H1 (cell line): Measurements from ENCODE around the gene OR2V1. TPM values are rescaled to one million over a fixed set of nuclear protein-coding genes. Genes with fewer than 3 reads are reported as not detected.
A peak's percentile ranks its signal among the peaks of the same experiment; 100 is the strongest.

Experiments used
- CTCF ChIA-PET: fragments of 300-600 bp; sonication (Branson Sonifier 250); formaldehyde crosslinking; loops from one replicate; lab custom pipeline; 2021; ENCODE audit not compliant: partially characterized antibody; lab: Charles Lee
- POLR2A ChIA-PET: fragments of 300-600 bp; sonication (Branson Sonifier 250); formaldehyde crosslinking; loops from one replicate; lab custom pipeline; 2021; ENCODE audit warnings: inconsistent platforms; ENCODE audit not compliant: partially characterized antibody; lab: Charles Lee
- DNase-seq, 2 experiments: peaks; one replicate each; pipeline versions ENCODE4 v3.0.0 to v3.0.0-alpha.2; 2010 to 2022; ENCODE audit warnings: low spot score in 2 of 2, low read depth in 1 of 2, mixed read lengths in 1 of 2
- FAIRE-seq: peaks from 2 replicates; lab custom pipeline; 2011; peaks lifted over from hg19 to GRCh38; lab: Jason Lieb, UNC
- H2AFZ ChIP-seq: 2 replicates; pipeline ENCODE4 v1.8.1; 2012; ENCODE audit warnings: low read length, inconsistent platforms
- H2AK5ac ChIP-seq: 2 replicates; pipeline ENCODE4 v1.6.1; 2013; ENCODE audit warnings: low read depth, low read length
- H2BK120ac ChIP-seq: replicated peaks from 2 replicates; pipeline ENCODE3; 2013; ENCODE audit warnings: low read depth, low read length, inconsistent platforms
- H2BK12ac ChIP-seq: 2 replicates; pipeline ENCODE4 v1.6.1; 2013; ENCODE audit warnings: low read depth, low read length
- H2BK15ac ChIP-seq: 2 replicates; pipeline ENCODE4 v1.6.1; 2013; ENCODE audit warnings: low read length
- H2BK20ac ChIP-seq: 2 replicates; pipeline ENCODE4 v1.6.1; 2013; ENCODE audit warnings: low read length
- H2BK5ac ChIP-seq: 2 replicates; pipeline ENCODE4 v1.6.1; 2013; ENCODE audit warnings: low read depth, low read length
- H3K14ac ChIP-seq: 2 replicates; pipeline ENCODE4 v1.6.1; 2013; ENCODE audit warnings: inconsistent platforms; ENCODE audit not compliant: insufficient read length
- H3K18ac ChIP-seq: 2 replicates; pipeline ENCODE4 v1.6.1; 2013; ENCODE audit warnings: low read length; ENCODE audit errors: extremely low read depth
- H3K23ac ChIP-seq: 2 replicates; pipeline ENCODE4 v1.6.1; 2013; ENCODE audit warnings: inconsistent platforms; ENCODE audit not compliant: insufficient read length
- H3K23me2 ChIP-seq: 2 replicates; pipeline ENCODE4 v1.6.1; 2013; ENCODE audit warnings: low read depth, low read length
- H3K27ac ChIP-seq: 2 replicates; pipeline ENCODE4 v1.6.1; 2011; ENCODE audit warnings: low read depth, low read length, inconsistent platforms
- H3K27me3 ChIP-seq, 4 experiments: replicated peaks in 1 of 4; 1 replicate in 1 of 4; 2 replicates in 3 of 4; pipeline versions ENCODE4 v1.6.1 to v1.8.1; 2011 to 2013; ENCODE audit warnings: low read length in 3 of 4, mild to moderate bottlenecking in 3 of 4, inconsistent platforms in 2 of 4, mixed read lengths in 2 of 4, moderate library complexity in 1 of 4; ENCODE audit not compliant: control insufficient read depth in 3 of 4, insufficient read depth in 3 of 4; ENCODE audit errors: extremely low read depth in 1 of 4
- H3K36me3 ChIP-seq, 4 experiments: 2 replicates each; pipeline versions ENCODE4 v1.6.1 to v1.8.1; 2011 to 2013; ENCODE audit warnings: mild to moderate bottlenecking in 4 of 4, low read length in 3 of 4, moderate library complexity in 2 of 4, control low read depth in 1 of 4, inconsistent platforms in 1 of 4; ENCODE audit not compliant: insufficient read depth in 4 of 4, control insufficient read depth in 2 of 4
- H3K4ac ChIP-seq: replicated peaks from 2 replicates; pipeline ENCODE3; 2013; ENCODE audit warnings: low read length, low read depth, mixed read lengths, inconsistent platforms; ENCODE audit not compliant: insufficient read length
- H3K4me1 ChIP-seq, 4 experiments: replicated peaks in 1 of 4; 1 replicate in 1 of 4; 2 replicates in 3 of 4; pipeline versions ENCODE4 v1.6.1 to v1.8.1; 2011 to 2013; ENCODE audit warnings: low read length in 3 of 4, inconsistent platforms in 2 of 4, mixed read lengths in 1 of 4; ENCODE audit not compliant: insufficient read depth in 4 of 4, control insufficient read depth in 3 of 4
- H3K4me2 ChIP-seq, 2 experiments: 2 replicates each; pipeline versions ENCODE4 v1.6.1 to v1.8.1; 2011 to 2013; ENCODE audit warnings: low read depth in 2 of 2, low read length in 2 of 2, control low read depth in 1 of 2, inconsistent platforms in 1 of 2, mild to moderate bottlenecking in 1 of 2; ENCODE audit not compliant: insufficient read depth in 1 of 2
- H3K4me3 ChIP-seq, 4 experiments: fragments of 200-600, 300-600 bp in 1 of 4; sonication (generic), shearing (Covaris generic), sonication (Bioruptor Twin) in 1 of 4; 2 replicates each; pipeline versions ENCODE4 v1.5.1 to v1.8.1; 2011 to 2016; ENCODE audit warnings: low read length in 4 of 4, low read depth in 3 of 4, control low read depth in 2 of 4, inconsistent platforms in 2 of 4, mild to moderate bottlenecking in 2 of 4, mixed read lengths in 1 of 4, moderate library complexity in 1 of 4; ENCODE audit not compliant: insufficient read depth in 2 of 4; ENCODE audit errors: extremely low read depth in 1 of 4
- H3K56ac ChIP-seq: replicated peaks from 2 replicates; pipeline ENCODE3; 2013; ENCODE audit warnings: low read depth, mild to moderate bottlenecking, mixed read lengths, low read length, inconsistent platforms; ENCODE audit not compliant: insufficient read length
- H3K79me1 ChIP-seq: 2 replicates; pipeline ENCODE4 v1.6.1; 2013; ENCODE audit warnings: low read depth, low read length, control low read depth
- H3K79me2 ChIP-seq, 2 experiments: 2 replicates each; pipeline versions ENCODE4 v1.6.1 to v1.8.1; 2012 to 2013; ENCODE audit warnings: low read length in 2 of 2, mild to moderate bottlenecking in 2 of 2, inconsistent platforms in 1 of 2; ENCODE audit not compliant: insufficient read depth in 2 of 2, control insufficient read depth in 1 of 2
- H3K9ac ChIP-seq, 4 experiments: replicated peaks in 1 of 4; 1 replicate in 1 of 4; 2 replicates in 3 of 4; pipeline versions ENCODE4 v1.6.1 to v1.8.1; 2011 to 2013; ENCODE audit warnings: low read depth in 3 of 4, low read length in 3 of 4, control low read depth in 2 of 4, mild to moderate bottlenecking in 2 of 4, moderate library complexity in 2 of 4, inconsistent platforms in 1 of 4; ENCODE audit errors: extremely low read depth in 1 of 4
- H3K9me3 ChIP-seq, 2 experiments: 2 replicates each; pipeline versions ENCODE4 v1.6.1 to v1.8.1; 2012 to 2013; ENCODE audit warnings: mild to moderate bottlenecking in 2 of 2, moderate library complexity in 2 of 2, control low read depth in 1 of 2, inconsistent platforms in 1 of 2, low read depth in 1 of 2, low read length in 1 of 2, mixed read lengths in 1 of 2; ENCODE audit not compliant: insufficient read depth in 2 of 2
- H4K20me1 ChIP-seq, 2 experiments: replicated peaks in 1 of 2; 2 replicates each; pipeline versions ENCODE3 to v1.8.1; 2011 to 2013; ENCODE audit warnings: inconsistent platforms in 2 of 2, low read length in 2 of 2, mild to moderate bottlenecking in 1 of 2; ENCODE audit not compliant: insufficient read depth in 2 of 2, control insufficient read depth in 1 of 2
- H4K5ac ChIP-seq: 2 replicates; pipeline ENCODE4 v1.6.1; 2013; ENCODE audit warnings: low read length, low read depth, mixed read lengths, inconsistent platforms; ENCODE audit not compliant: insufficient read length
- H4K8ac ChIP-seq: 2 replicates; pipeline ENCODE4 v1.8.0; 2013; ENCODE audit warnings: mild to moderate bottlenecking, moderate library complexity, low read length, inconsistent platforms; ENCODE audit not compliant: insufficient read depth; ENCODE audit errors: extremely low read depth
- H4K91ac ChIP-seq: replicated peaks from 2 replicates; pipeline ENCODE3; 2013; ENCODE audit warnings: low read length, mixed read lengths, inconsistent platforms; ENCODE audit not compliant: insufficient read length
- CHD1 ChIP-seq: IDR thresholded peaks from 2 replicates; pipeline ENCODE4 v1.6.1; 2012; ENCODE audit warnings: low read depth, low read length, improper control_type of control experiment
- CREB1 ChIP-seq: IDR thresholded peaks from 2 replicates; pipeline ENCODE4 v1.6.1; 2012; ENCODE audit warnings: inconsistent platforms
- EZH2 ChIP-seq: fragments of 200-600 bp; sonication (generic); IDR thresholded peaks from 2 replicates; pipeline ENCODE4 v1.7.1; 2012; ENCODE audit warnings: low read depth, mild to moderate bottlenecking, moderate library complexity, low read length, inconsistent platforms; ENCODE audit not compliant: severe bottlenecking
- HDAC2 ChIP-seq, 2 experiments: fragments of 300-600 bp in 1 of 2; sonication (generic) in 1 of 2; IDR thresholded peaks; 2 replicates each; pipeline ENCODE4 v1.6.1; 2011 to 2012; ENCODE audit warnings: low read depth in 2 of 2, low read length in 2 of 2, mild to moderate bottlenecking in 2 of 2, moderate library complexity in 2 of 2, borderline replicate concordance in 1 of 2, inconsistent platforms in 1 of 2
- KDM1A ChIP-seq: fragments of 200-600, 300-600 bp; sonication (generic); IDR thresholded peaks from 2 replicates; pipeline ENCODE4 v1.7.1; 2016; ENCODE audit warnings: mild to moderate bottlenecking, low read length, borderline replicate concordance
- NANOG ChIP-seq: IDR thresholded peaks from 2 replicates; pipeline ENCODE4 v1.6.1; 2011; ENCODE audit warnings: low read length, low read depth, mild to moderate bottlenecking, inconsistent platforms; ENCODE audit not compliant: insufficient read depth, poor library complexity, severe bottlenecking
- POU5F1 ChIP-seq: IDR thresholded peaks from 2 replicates; pipeline ENCODE4 v1.6.1; 2011; ENCODE audit warnings: low read depth, mild to moderate bottlenecking, low read length, moderate library complexity
- RNF2 ChIP-seq: fragments of 200-900, 300-1000 bp; sonication (generic); IDR thresholded peaks from 2 replicates; pipeline ENCODE4 v1.7.1; 2016; ENCODE audit warnings: borderline replicate concordance, low read depth, mild to moderate bottlenecking, antibody characterized with exemption, low read length; ENCODE audit not compliant: poor library complexity, severe bottlenecking; ENCODE audit errors: missing control alignments
- SP1 ChIP-seq: IDR thresholded peaks from 2 replicates; pipeline ENCODE4 v1.6.1; 2011; ENCODE audit warnings: low read depth, low read length
- SRF ChIP-seq: IDR thresholded peaks from 2 replicates; pipeline ENCODE4 v1.6.1; 2011; ENCODE audit warnings: mild to moderate bottlenecking, low read depth, low read length, moderate library complexity
- SUZ12 ChIP-seq: fragments of 200-600 bp; sonication (generic); IDR thresholded peaks from 2 replicates; pipeline ENCODE4 v1.6.1; 2012; ENCODE audit warnings: mild to moderate bottlenecking, inconsistent platforms, low read length, moderate library complexity, mixed read lengths
- TAF1 ChIP-seq: IDR thresholded peaks from 2 replicates; pipeline ENCODE4 v1.6.1; 2011; ENCODE audit warnings: mild to moderate bottlenecking, low read depth, low read length
- WGBS, 2 experiments: shearing (Covaris generic) in 1 of 2; methylation state at CpG; one replicate each; pipeline versions ENCODE4 v1.1.6 to v1.1.7; 2013 to 2015; ENCODE audit warnings: low lambda C conversion rate in 2 of 2, mixed read lengths in 2 of 2, inconsistent platforms in 1 of 2, low coverage in 1 of 2, missing lambda C conversion rate in 1 of 2; ENCODE audit not compliant: insufficient replicate concordance in 2 of 2, insufficient coverage in 1 of 2, insufficient read length in 1 of 2; ENCODE audit errors: extremely low coverage in 1 of 2, missing lambda C conversion rate in 1 of 2; 5-methylcytosine and 5-hydroxymethylcytosine counted together
- polyA plus RNA-seq, 7 experiments: library from polyadenylated mRNA; depleted of rRNA in 3 of 7; stranded (reverse) in 5 of 7; unstranded in 2 of 7; fragments of >200 nt in 5 of 7; fragments of 200-250 nt in 2 of 7; gene quantifications; 1 replicate in 5 of 7; 2 replicates in 1 of 7; 4 replicates in 1 of 7; pipeline versions ENCODE4 v1.2.1 to v1.2.3, GENCODE V29; 2011 to 2013; ENCODE audit warnings: missing spikeins in 2 of 7, mixed read lengths in 2 of 7
- total RNA-seq: library from RNA; stranded (reverse); fragmentation: NEBNext Ultra II Directional; extraction: Animal tissue kit (Norgen Biotek cat#: 25700); gene quantifications from 2 replicates; pipeline ENCODE4 v1.2.1, GENCODE V29; 2021

OR2V1 gene
- total and polyA plus RNA-seq, 2 of the 8 experiments (the other 6 are each of a cell fraction or from before 2014, with no cell fraction given) = not detected

DNA sequence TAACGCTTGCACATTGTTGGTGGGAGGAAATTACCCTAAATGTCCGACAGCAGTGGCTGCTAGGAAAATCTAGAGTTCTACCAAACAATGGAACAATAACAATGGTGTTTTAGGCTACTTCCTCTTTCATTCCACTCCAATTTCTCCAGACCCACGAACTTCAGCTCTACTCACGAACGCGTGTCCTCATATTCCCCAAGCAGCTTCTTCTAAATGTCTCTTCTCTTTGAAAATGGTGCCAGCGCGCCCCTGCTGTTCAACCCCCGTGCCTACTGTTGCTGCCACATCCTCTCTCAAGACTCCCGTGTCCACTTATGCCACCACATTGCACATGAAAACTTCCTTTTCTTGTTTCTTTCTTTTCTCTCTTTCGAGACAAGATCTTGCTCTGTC is 42.1 kb upstream of the OR2V1 start:
- H3K4ac ChIP-seq = no peak overlapping the region
- H3K27me3 ChIP-seq = peaks cover 6 to 35% (median 25%) of the 10 kb centered on the region in 4 experiments; a peak in 6 of 7 replicates
- H3K27ac ChIP-seq = no peak overlapping the region
- H3K9me3 ChIP-seq = no peaks in the 10 kb centered on the region
- POLR2A ChIA-PET = interaction anchor here (1.1 to 3.8 kb wide), 7 partner anchors 11 to 73 kb away, joined by 3 to 28 read pairs (median 5); no protein-coding TSS in a partner anchor
- H2BK12ac ChIP-seq = no peak overlapping the region; the same call in 1 of the 2 replicates
- H3K23me2 ChIP-seq = peaks cover 19% of the 10 kb centered on the region
- CTCF ChIA-PET = interaction anchor here (0.9 to 3.4 kb wide), 11 partner anchors 9 to 87 kb away, joined by 3 to 17 read pairs (median 5); no protein-coding TSS in a partner anchor
- no peaks in the 10 kb centered on the region for H3K79me2 ChIP-seq
- no peak overlapping the region for H2AK5ac ChIP-seq
- DNase-seq = no peak
- H2BK5ac ChIP-seq = no peak overlapping the region
- H3K4me2 ChIP-seq = peak overlapping the region; percentile 72 to 81
- no peak overlapping the region for H4K5ac ChIP-seq
- H3K4me1 ChIP-seq = peaks cover 0 to 3% (median 0%) of the 10 kb centered on the region in 4 experiments; a peak in 2 of 7 replicates
- H3K23ac ChIP-seq = no peak overlapping the region
- FAIRE-seq = no peak
- H3K18ac ChIP-seq = no peak overlapping the region
- 0 out of 7 replicates have a peak overlapping the region, but pooled peaks of 1 of the 4 experiments have one; percentile 62 for H3K9ac ChIP-seq
- H2BK15ac ChIP-seq = no peak overlapping the region
- no peaks in the 10 kb centered on the region for H3K36me3 ChIP-seq
- no peak overlapping the region for H3K56ac ChIP-seq
- no peak overlapping the region for H4K8ac ChIP-seq
- H3K14ac ChIP-seq = no peak overlapping the region
- peak overlapping the region; percentile 96 for H2AFZ ChIP-seq
- H3K79me1 ChIP-seq = no peaks in the 10 kb centered on the region
- TF ChIP-seq SRF = no peak
- no peak for TF ChIP-seq POU5F1
- no peak for TF ChIP-seq TAF1
- no peak for TF ChIP-seq SP1
- no peak for TF ChIP-seq HDAC2 (IDR thresholded peaks at IDR 0.05; ENCODE audit: borderline replicate concordance in 1 of 2, low read depth in 2 of 2, low read length in 2 of 2)
- no peak for TF ChIP-seq RNF2
- TF ChIP-seq SUZ12 = no peak
- no peak for TF ChIP-seq CHD1
- no peak for TF ChIP-seq NANOG
- TF ChIP-seq CREB1 = no peak
- TF ChIP-seq EZH2 = no peak
- TF ChIP-seq KDM1A = no peak
- H4K20me1 ChIP-seq = no peaks in the 10 kb centered on the region
- WGBS, 2 experiments = 20% methylated on average over 11 of the region's 11 CpGs; no CpG with 5 or more reads in 1 of the 2 experiments
- H2BK20ac ChIP-seq = no peak overlapping the region
- no peak overlapping the region for H2BK120ac ChIP-seq
- peak overlapping the region; percentile 62 to 72 (median 66) for H3K4me3 ChIP-seq
- H4K91ac ChIP-seq = no peak overlapping the region
